Measurements from ENCODE around the gene EEF1AKMT4.

DNA sequence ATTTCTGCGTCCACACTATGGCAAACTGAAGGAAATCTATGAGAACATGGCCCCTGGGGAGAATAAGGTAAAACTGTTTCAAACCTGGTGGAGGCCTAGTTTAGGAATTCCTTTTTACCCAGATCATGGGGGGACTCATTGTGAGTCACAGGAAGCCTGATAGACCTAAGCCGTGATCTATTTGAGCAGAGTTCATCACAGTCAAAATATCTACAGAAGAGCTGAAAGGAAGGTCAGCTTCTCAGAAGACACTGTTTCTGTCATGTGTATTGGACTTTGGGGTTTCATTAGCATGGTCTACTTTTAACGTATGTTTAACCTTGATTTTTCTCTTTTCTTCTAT, 50.9 kb downstream of the EEF1AKMT4 start:
- TF ChIP-seq CTCF (IDR thresholded peaks at IDR 0.05; ENCODE audit: low read depth, low read length, poor library complexity, severe bottlenecking) (no peak), EZH2phosphoT487 (IDR thresholded peaks at IDR 0.05; ENCODE audit: borderline replicate concordance, low read length) (no peak)
